ENCODE measurements around the gene FADS3.

Gene FADS3

GRCh38 chr11:61896665-61897386 is 5.5 kb upstream of the FADS3 start:
- Histone ChIP-seq H3K4me3 (ENCODE audit: low read depth, low read length) (no peak overlapping the region), H3K36me3 (no peaks in the 10 kb centered on the region)

GRCh38 chr11:61895718-61896059 is 4.3 kb upstream of the FADS3 start:
- Histone ChIP-seq H3K9me3 (no peaks in the 10 kb centered on the region), H3K36me3 (no peaks in the 10 kb centered on the region), H3K4me3 (ENCODE audit: low read depth, low read length) (no peak overlapping the region), H3K27me3 (no peaks in the 10 kb centered on the region), H3K4me1 (peaks cover 3% of the 10 kb centered on the region)
- no peak for TF ChIP-seq CTCF (IDR thresholded peaks at IDR 0.05; ENCODE audit: low read depth, low read length)
- no peak for DNase-seq

More at GRCh38 chr11:61896665-61897386, 5.5 kb upstream of the FADS3 start:
- Histone ChIP-seq H3K27me3 (no peaks in the 10 kb centered on the region), H3K9me3 (no peaks in the 10 kb centered on the region), H3K4me1 (peaks cover 3% of the 10 kb centered on the region; the same call in 1 of the 2 replicates)
- DNase-seq, result no peak
- TF ChIP-seq CTCF (IDR thresholded peaks at IDR 0.05; ENCODE audit: low read depth, low read length), result no peak

GRCh38 chr11:61895046-61895717 is 3.8 kb upstream of the FADS3 start:
- TF ChIP-seq CTCF (IDR thresholded peaks at IDR 0.05; ENCODE audit: low read depth, low read length), result no peak
- H3K27me3 ChIP-seq, result no peaks in the 10 kb centered on the region
- no peaks in the 10 kb centered on the region for H3K9me3 ChIP-seq
- H3K36me3 ChIP-seq, result no peaks in the 10 kb centered on the region
- DNase-seq, result no peak
- H3K4me3 ChIP-seq (ENCODE audit: low read depth, low read length), result no peak overlapping the region
- peaks cover 8% of the 10 kb centered on the region for H3K4me1 ChIP-seq

GRCh38 chr11:61893981-61894380 is 2.6 kb upstream of the FADS3 start:
- peaks cover 6% of the 10 kb centered on the region; the same call in 1 of the 2 replicates for H3K4me1 ChIP-seq
- no peak for DNase-seq
- no peaks in the 10 kb centered on the region for H3K36me3 ChIP-seq
- no peak for TF ChIP-seq CTCF (IDR thresholded peaks at IDR 0.05; ENCODE audit: low read depth, low read length)
- H3K27me3 ChIP-seq, result no peaks in the 10 kb centered on the region
- H3K9me3 ChIP-seq, result no peaks in the 10 kb centered on the region
- H3K4me3 ChIP-seq (ENCODE audit: low read depth, low read length), result no peak overlapping the region

GRCh38 chr11:61892085-61892370 is 683 bp upstream of the FADS3 start:
- Histone ChIP-seq H3K4me1 (peaks cover 6% of the 10 kb centered on the region; the same call in 1 of the 2 replicates), H3K27me3 (no peaks in the 10 kb centered on the region), H3K36me3 (no peaks in the 10 kb centered on the region), H3K4me3 (ENCODE audit: low read depth, low read length) (peak overlapping the region; percentile 23; the same call in 1 of the 2 replicates), H3K9me3 (no peaks in the 10 kb centered on the region)
- TF ChIP-seq CTCF (IDR thresholded peaks at IDR 0.05; ENCODE audit: low read depth, low read length), result no peak
- no peak for DNase-seq

Measured in BE2C (cell line).